Adrenal gland (tissue), 12 donors: Measurements from ENCODE around the gene TNFRSF6B. TPM values are rescaled to one million over a fixed set of nuclear protein-coding genes. Genes with fewer than 3 reads are reported as not detected.

Source experiments
- DNase-seq, 7 donors: peaks; one replicate each; pipeline ENCODE4 v3.0.0-alpha.2; 2019 to 2020
- H3K27ac ChIP-seq, 5 donors: fragments of 200-600 bp; sonication (generic) in 4 of 5; 1 replicate in 3 of 5; 2 replicates in 2 of 5; pipeline versions ENCODE4 v1.5.1 to v1.8.0; 2016 to 2020; ENCODE audit warnings: mild to moderate bottlenecking in 1 of 5
- H3K27me3 ChIP-seq: fragments of 200-600 bp; 2 replicates; pipeline ENCODE4 v1.8.0; 2021
- H3K36me3 ChIP-seq, 2 donors: fragments of 200-600 bp; replicated peaks in 1 of 2; 1 replicate in 1 of 2; 2 replicates in 1 of 2; pipeline versions ENCODE4 v1.5.1 to v1.8.0; 2018 to 2022
- H3K4me1 ChIP-seq, 2 donors: fragments of 200-600 bp; replicated peaks in 1 of 2; 1 replicate in 1 of 2; 2 replicates in 1 of 2; pipeline versions ENCODE4 v1.5.1 to v1.8.0; 2018 to 2021
- H3K4me3 ChIP-seq, 4 donors: fragments of 200-600 bp; sonication (generic) in 3 of 4; one replicate each; pipeline ENCODE4 v1.5.1; 2016 to 2018
- H3K9me3 ChIP-seq, 3 donors: fragments of 200-600 bp; sonication (generic) in 1 of 3; replicated peaks in 1 of 3; 1 replicate in 2 of 3; 2 replicates in 1 of 3; pipeline versions ENCODE4 v1.5.1 to v1.8.0; 2016 to 2021
- POLR2A ChIP-seq, 2 donors: fragments of 450-650 bp; IDR thresholded peaks; one replicate each; pipeline ENCODE4 v1.6.1; 2017; ENCODE audit warnings: antibody characterized with exemption in 2 of 2, mild to moderate bottlenecking in 2 of 2, moderate library complexity in 1 of 2
- WGBS, 4 donors: extraction: QIAGEN DNeasy Blood & Tissue Kit in 2 of 4; methylation state at CpG; one replicate each; pipeline versions ENCODE4 v1.1.5 to v1.1.7; 2013 to 2017; 5-methylcytosine and 5-hydroxymethylcytosine counted together
- intact Hi-C, 2 donors: fragments of 100-400 bp; cut with DNase I; formaldehyde crosslinking; loops; one replicate each; pipeline versions ENCODE4 v1.14.1 to v1.15.0; 2022 to 2023
- polyA plus RNA-seq, 3 donors: library from polyadenylated mRNA; stranded (reverse); fragments of 200-250 nt in 2 of 3; fragments of 350-450 nt in 1 of 3; fragmentation: Illumina TruSeq in 1 of 3; extraction: RNeasy Lipid Tissue Mini Kit (QIAGEN cat#74804) in 1 of 3; gene quantifications; one replicate each; pipeline ENCODE4 v1.2.3, GENCODE V29; 2013 to 2014
- total RNA-seq, 9 donors: library from RNA; depleted of rRNA in 4 of 9; stranded (reverse); fragments of >200 nt in 4 of 9; fragments of 120-200 nt in 1 of 9; fragmentation: NEBNext Ultra II Directional in 1 of 9; extraction: Animal tissue kit (Norgen Biotek cat#: 25700) in 1 of 9; gene quantifications; one replicate each; pipeline versions ENCODE4 v1.1.0 to v1.2.4, GENCODE V29; 2013 to 2023
- TF ChIP-seq, protein P1 (sequence below), 6 experiments: fragments of 450-650 bp in 4 of 6; fragments of 200-600 bp in 2 of 6; sonication (generic) in 1 of 6; IDR thresholded peaks; 1 replicate in 5 of 6; 2 replicates in 1 of 6; pipeline versions ENCODE4 v1.5.1 to v1.8.0; 2016 to 2021; ENCODE audit warnings: antibody characterized with exemption in 6 of 6, mild to moderate bottlenecking in 2 of 6, moderate library complexity in 1 of 6
- donor health status: healthy with polysubstance abuse.
- donor health status: Bipolar disorder and iron deficiency.
- donor health status: DM: yes; HTN: yes; CAD: no.
- donor health status: DM: no; HTN: no; CAD: no.
- donor health status: DM: no; HTN: no; CAD: no.
- donor health status: DM: yes; HTN: yes; CAD: no.

TNFRSF6B gene
- total and polyA plus RNA-seq, 12 donors = 0.78 to 43.3 (median 3.2) TPM; not detected in 3

DNA sequence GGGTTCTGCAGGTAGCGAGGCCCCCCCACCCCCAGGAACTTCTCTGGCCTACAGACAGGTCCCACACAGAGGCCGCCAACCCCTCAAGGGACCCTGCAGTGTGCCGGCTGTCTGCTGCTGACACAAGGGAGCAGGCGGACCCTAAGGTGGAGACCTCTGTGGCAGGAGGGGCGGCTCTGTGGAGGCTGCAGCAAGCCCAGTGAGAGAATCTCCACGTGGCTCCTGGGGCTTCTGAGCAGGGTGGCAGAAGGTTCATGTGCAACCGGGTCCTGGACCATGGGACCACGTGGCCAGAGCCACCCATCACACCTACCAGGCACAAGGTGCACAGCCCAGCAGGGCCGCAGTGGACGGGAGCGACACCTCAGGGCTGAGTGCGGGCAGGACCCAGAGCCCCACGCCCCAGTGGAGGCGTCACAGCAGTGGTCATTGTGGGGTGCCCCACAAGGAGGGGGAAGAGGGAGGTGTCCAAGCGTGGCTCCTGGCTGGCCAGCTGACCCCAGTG, 7.1 kb downstream of the TNFRSF6B start:
- WGBS, 4 donors = 84 to 96% (median 89%) methylated on average over 5 to 15 of the region's 15 CpGs
- TF ChIP-seq POLR2A (IDR thresholded peaks at IDR 0.05) = no peak
- TF ChIP-seq, protein P1, sequence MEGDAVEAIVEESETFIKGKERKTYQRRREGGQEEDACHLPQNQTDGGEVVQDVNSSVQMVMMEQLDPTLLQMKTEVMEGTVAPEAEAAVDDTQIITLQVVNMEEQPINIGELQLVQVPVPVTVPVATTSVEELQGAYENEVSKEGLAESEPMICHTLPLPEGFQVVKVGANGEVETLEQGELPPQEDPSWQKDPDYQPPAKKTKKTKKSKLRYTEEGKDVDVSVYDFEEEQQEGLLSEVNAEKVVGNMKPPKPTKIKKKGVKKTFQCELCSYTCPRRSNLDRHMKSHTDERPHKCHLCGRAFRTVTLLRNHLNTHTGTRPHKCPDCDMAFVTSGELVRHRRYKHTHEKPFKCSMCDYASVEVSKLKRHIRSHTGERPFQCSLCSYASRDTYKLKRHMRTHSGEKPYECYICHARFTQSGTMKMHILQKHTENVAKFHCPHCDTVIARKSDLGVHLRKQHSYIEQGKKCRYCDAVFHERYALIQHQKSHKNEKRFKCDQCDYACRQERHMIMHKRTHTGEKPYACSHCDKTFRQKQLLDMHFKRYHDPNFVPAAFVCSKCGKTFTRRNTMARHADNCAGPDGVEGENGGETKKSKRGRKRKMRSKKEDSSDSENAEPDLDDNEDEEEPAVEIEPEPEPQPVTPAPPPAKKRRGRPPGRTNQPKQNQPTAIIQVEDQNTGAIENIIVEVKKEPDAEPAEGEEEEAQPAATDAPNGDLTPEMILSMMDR (IDR thresholded peaks at IDR 0.05) = no peak
- H3K27ac ChIP-seq = no peak overlapping the region
- no peak overlapping the region for H3K4me3 ChIP-seq
- no peaks in the 10 kb centered on the region for H3K27me3 ChIP-seq
- no peaks in the 10 kb centered on the region for H3K9me3 ChIP-seq
- H3K36me3 ChIP-seq = peaks cover 0 to 32% of the 10 kb centered on the region in 2 donors
- DNase-seq = peak in 3 of 7 donors; percentile 15 to 53 (median 18)
- peaks cover 22 to 25% of the 10 kb centered on the region in 2 donors for H3K4me1 ChIP-seq
- intact Hi-C loops = loop anchor here in 1 of 2 donors (10.0 kb wide), 1 partner anchor 151 kb away; no protein-coding TSS in a partner anchor

DNA sequence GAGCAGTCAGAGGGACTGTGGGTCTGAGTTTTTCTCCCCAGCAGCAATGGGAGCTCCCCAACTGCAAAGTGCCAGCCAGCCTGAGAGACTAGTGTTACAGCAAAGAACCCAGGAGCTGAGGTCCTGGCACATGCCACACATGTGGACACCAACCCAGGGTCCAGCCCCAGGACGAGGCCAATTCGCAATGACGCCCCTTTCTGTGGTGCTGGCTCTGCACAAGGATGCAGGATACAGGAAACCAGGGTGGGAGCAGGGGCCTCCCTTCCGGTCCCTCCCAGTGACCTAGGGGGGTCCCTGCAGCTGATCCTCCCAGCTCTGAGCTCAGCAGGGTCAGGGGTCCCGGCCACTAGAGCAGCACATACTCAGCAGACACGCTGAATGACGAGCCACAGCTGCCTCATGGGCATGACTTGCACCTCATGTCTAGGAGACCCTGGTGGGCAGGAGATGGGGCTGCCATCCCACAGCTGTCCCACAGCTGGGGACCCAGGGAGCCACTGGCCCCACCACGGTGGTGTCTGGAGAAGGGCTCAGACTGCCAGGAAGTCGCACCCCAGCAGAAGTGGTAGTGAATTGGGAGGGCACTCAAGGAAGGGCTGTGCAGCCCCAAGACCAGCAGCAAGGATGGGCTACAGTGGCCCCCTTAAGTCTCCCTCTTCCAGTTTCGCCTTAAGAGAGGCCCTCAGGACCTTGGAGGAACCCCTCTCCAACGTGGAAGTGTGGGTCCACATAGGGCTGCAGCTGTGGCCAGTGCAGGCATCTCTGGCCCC, 7.7 kb downstream of the TNFRSF6B start:
- intact Hi-C loops = loop anchor here in 1 of 2 donors (10.0 kb wide), 1 partner anchor 151 kb away; no protein-coding TSS in a partner anchor
- H3K4me1 ChIP-seq = peaks cover 22 to 25% of the 10 kb centered on the region in 2 donors
- peak in 3 of 7 donors; percentile 20 to 50 (median 22) for DNase-seq
- H3K9me3 ChIP-seq = no peaks in the 10 kb centered on the region
- no peaks in the 10 kb centered on the region for H3K27me3 ChIP-seq
- WGBS, 4 donors = 80 to 89% (median 87%) methylated on average over 3 to 11 of the region's 11 CpGs
- no peak overlapping the region for H3K27ac ChIP-seq
- TF ChIP-seq POLR2A (IDR thresholded peaks at IDR 0.05) = no peak
- TF ChIP-seq, protein P1 (IDR thresholded peaks at IDR 0.05) = no peak
- peaks cover 0 to 33% of the 10 kb centered on the region in 2 donors for H3K36me3 ChIP-seq
- no peak overlapping the region for H3K4me3 ChIP-seq

DNA sequence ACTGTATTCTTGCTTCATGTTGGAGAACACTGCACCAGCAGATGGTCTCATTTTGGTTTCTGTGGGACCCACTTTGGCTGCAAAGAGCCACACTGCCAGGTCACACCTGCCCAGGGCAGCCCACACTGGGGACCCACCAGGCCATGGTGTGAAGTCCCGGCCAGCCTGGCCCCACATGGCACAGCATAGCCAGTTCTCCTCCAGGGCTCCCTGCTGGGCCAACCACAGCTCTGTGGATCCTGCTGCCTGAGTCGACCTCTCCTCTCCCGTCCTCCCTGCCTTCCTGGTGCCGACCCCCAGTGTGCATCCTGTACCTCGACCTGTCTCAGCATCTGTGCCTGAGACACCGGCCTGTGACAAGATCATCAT, 8.3 kb downstream of the TNFRSF6B start:
- Histone ChIP-seq H3K27me3 (no peaks in the 10 kb centered on the region), H3K4me1 (peaks cover 19 to 22% of the 10 kb centered on the region in 2 donors), H3K27ac (no peak overlapping the region), H3K36me3 (peaks cover 0 to 38% of the 10 kb centered on the region in 2 donors), H3K9me3 (no peaks in the 10 kb centered on the region), H3K4me3 (no peak overlapping the region)
- DNase-seq = peak in 3 of 7 donors; percentile 15 to 23 (median 16)
- TF ChIP-seq POLR2A (IDR thresholded peaks at IDR 0.05) = no peak
- TF ChIP-seq, protein P1 (IDR thresholded peaks at IDR 0.05) = no peak
- WGBS, 4 donors = 78 to 87% (median 80%) methylated on average over 6 of the region's 6 CpGs
- intact Hi-C loops = loop anchor here in 1 of 2 donors (10.0 kb wide), 1 partner anchor 150 kb away; no protein-coding TSS in a partner anchor

DNA sequence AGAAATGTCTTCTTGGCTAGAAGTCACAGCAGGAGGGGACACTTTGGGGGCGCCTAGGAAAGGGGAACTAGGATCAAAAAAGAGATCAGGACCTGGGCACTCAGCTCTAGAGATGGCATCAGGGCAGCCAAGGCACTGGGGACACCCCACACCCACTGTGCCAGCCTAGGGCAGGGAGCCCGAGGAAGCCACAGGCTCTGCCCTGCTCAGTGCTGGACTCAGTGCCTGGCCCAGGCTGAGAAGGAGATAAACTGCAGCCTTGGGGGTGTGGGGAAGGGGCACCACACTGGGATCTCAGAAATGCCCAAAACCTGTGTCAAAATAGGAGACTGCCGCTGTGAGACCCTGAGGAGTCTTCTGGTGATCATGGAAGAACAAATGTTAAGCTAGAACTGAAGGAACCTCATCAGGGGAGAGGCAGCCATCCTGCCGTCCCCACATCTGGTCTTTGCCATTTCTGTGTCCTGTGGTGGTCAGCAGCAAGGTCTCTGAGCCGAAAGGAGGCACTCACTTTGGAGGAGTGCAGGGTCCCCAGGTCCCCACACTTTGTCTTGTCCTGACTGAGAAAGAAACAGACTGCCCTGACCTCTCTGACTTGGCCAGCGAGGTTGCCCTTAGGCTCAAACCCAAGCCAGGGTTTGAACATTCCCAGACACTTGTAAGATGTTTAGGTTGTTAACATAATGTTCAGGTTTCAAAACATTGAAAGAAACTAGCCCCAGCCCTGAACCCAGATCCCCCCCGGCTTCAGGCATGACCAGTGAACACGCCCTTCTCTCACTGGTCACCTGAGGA, 9.0 kb downstream of the TNFRSF6B start:
- WGBS, 4 donors = 83 to 95% (median 86%) methylated on average over 3 to 8 of the region's 8 CpGs
- H3K4me3 ChIP-seq = no peak overlapping the region
- intact Hi-C loops = loop anchor here in 1 of 2 donors (10.0 kb wide), 1 partner anchor 149 kb away; no protein-coding TSS in a partner anchor
- H3K27ac ChIP-seq = no peak overlapping the region
- H3K9me3 ChIP-seq = no peaks in the 10 kb centered on the region
- peaks cover 19 to 22% of the 10 kb centered on the region in 2 donors for H3K4me1 ChIP-seq
- H3K27me3 ChIP-seq = no peaks in the 10 kb centered on the region
- H3K36me3 ChIP-seq = peaks cover 0 to 42% of the 10 kb centered on the region in 2 donors
- no peak for TF ChIP-seq POLR2A (IDR thresholded peaks at IDR 0.05)
- TF ChIP-seq, protein P1 (IDR thresholded peaks at IDR 0.05) = no peak
- peak in 2 of 7 donors; percentile 17 to 49 for DNase-seq
